NCI-H748 (cell line): ENCODE data around the gene PADI1.
A peak's percentile ranks its signal among the peaks of the same experiment; 100 is the strongest.

ENCODE experiments used
- DNase-seq: peaks from one replicate; lab custom pipeline; 2025; ENCODE audit not compliant: unreplicated experiment; lab: John Stamatoyannopoulos, UW

PADI1 gene

DNA sequence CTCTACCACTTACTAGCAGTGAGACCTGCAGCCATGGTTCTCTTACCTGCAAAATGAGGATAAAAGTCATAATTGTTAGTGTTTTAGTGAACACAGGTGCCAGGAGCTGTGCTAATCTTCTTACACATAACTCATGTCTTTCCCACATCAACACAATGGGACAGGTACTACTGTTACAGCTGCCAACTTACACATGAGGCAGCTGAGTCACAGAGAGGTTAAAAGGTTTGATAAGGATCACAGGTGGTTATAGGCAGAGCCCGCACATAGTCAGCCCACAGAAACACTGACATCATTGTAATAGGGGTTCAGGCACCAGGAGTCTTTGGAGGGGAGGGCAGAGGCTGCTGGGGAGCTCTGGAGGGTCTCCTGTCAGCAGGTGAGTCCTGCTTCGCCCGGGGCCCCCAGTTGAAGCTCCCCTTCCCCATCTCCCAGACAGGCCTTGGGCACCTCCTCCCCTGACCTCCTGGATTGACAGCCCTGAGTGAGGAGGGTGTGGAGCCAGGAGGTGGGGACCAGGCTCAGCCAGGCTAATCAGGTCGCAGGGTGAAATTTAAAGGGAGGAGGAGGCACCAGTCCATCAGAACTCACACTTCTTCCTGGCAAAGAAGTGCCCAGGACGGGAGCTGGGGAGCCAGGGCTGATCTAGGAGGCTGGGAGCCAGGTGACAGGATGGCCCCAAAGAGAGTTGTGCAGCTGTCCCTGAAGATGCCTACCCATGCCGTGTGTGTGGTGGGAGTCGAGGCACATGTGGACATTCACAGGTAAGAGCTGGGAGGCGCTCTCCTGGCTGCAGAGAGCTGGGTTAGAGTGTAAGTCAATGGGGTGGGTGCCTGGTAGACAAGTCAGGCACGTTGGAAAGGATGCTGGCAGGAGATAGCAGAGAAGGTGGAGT is at the start of gene PADI1:
TSS of gene PADI1 (plus strand) at position 583 of the 895 bp plus-strand sequence. CDS start at position 673, 90 bp downstream.
- DNase-seq: no peak

- no peak for DNase-seq
These were observed 49.5 kb upstream of the PADI1 start for GRCh38 chr1:17155257-17155920.

- DNase-seq: no peak
These were observed 48.8 kb upstream of the PADI1 start for GRCh38 chr1:17156108-17156507.

DNA sequence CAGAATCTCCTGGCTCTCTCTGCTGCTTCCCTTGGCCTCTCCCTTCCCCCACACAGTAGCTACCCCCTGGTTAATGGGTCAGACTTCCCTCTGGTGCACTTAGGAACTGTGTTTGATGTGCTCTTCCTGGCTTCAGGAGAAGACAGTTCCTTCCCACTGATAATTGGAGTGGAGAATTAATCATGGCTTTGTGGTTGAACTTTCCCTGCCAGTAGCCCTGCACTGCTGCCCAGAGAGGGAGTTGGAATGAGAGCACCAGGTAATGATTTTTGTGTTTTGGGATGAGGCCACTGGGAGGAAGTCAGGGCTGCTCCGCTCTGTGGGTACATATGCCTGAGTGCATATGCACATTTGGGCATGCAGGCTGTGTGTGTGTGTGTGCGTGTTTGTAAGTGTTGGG is 46.0 kb upstream of the PADI1 start:
- no peak for DNase-seq

GRCh38 chr1:17161137-17161740 is 43.7 kb upstream of the PADI1 start:
- no peak for DNase-seq

DNA sequence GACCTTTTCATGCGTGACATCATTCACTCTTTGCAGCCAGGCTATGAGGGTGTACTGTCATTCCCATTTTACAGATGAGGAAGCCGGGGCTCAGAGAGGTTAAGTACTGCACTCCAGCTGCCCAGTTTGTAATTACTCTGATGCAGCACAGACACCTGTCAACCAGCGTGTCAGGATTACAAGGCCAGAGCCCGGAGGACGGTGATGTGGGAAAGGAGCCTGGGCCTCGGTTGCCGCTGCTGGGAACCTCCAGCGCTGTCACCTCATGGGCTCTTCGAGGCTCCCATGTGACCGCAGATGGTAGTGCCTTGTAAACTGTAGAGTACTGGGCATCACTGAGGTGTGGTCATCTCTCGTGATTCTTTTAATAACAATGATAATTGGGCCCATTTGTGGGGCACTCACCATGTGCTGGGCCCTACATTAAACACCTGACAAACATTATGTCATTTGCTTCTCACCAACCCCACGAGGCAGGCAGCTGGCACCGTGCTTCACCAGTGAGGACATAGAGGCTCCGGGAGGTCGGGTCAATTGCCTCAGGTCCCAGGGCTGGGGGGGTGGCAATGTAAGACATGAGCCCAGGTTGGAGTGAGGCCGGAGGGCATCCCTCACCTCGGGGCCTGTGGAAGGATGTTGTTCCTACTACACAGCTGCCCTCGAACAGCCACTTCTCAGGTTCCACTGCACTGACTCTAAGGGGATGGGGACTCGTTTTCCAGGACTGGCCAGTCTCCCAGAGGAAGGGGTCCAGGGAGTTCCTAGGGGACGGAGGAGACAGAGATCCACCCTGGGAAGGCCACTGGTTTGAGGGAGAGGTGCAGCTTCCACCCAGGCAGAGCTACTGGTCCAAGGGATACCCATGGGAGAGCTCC is 42.8 kb upstream of the PADI1 start:
- DNase-seq: no peak

DNA sequence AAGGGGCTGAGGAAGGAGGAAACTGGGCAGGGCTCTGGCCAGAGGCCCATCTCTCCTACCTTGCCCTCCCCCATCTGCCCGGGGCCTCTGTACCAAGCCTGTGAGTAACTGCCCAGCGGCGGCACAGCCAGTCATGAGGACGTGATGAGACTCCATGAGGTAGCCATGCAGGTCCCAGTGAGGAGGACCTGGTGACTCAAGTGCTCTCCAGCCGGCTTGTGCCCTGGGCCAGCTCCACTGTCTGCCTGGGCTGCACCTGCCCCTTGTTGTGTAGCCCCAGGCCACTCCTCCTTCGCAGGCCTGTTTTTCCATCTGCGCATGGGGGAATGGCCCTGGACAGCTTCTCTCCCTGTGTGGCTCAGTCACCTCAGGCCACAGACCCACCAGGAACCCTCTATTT is 42.0 kb upstream of the PADI1 start:
- DNase-seq: no peak

DNA sequence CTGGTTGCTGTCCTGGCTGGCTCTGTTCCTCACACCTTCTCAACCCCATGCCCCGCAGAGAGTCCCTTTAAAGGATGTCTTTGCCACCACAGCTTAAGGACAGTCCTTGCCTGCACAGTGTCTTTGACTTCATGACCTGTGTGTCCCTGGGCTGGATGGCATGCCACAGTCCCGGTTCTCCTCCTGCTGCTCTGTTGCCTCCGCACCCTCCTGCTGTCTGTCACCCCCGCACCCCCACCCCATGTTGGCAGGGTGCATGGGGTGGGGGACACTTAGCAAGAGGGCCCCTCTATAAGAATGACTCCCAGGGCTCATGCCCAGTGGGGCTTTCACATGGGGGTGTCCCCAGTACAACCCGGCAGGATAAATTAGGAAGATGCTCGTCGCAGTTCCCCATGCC is 41.6 kb upstream of the PADI1 start:
- no peak for DNase-seq

GRCh38 chr1:17163789-17164666 is 40.9 kb upstream of the PADI1 start:
- no peak for DNase-seq

DNA sequence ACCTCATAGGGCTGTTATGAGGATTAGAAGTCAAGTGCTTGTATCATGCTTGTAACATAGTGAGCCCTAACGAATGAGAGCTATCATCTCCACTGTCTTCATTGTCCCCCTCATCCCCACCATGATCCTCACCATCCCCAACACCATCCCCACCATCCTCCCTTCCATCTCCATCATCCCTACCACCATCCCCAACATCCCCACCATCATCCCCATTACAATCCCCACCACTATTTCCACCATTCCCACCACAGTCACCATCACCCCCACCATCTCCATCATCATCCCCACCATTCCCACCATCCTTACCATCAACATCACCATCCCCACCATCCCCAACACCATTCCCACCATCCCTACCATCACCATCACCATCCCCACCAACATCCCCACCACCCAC is 39.1 kb upstream of the PADI1 start:
- DNase-seq: no peak

GRCh38 chr1:17167041-17167785 is 37.7 kb upstream of the PADI1 start:
- DNase-seq: no peak

DNA sequence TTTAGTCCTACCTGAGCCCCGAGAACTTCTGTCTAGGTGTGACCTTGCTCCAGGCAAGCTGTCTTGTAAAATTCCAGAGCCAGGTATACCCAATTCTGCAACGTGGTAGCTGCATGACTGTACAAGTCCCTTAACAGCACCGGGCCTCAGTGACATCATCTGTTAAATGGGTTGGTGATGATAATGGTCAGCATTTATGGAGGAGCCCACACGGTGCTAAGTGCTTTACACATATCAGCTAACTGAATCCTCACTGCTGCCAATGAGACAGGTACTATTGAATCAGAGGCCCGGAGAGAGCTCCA is 37.2 kb upstream of the PADI1 start:
- no peak for DNase-seq

GRCh38 chr1:17168091-17168876 is 36.6 kb upstream of the PADI1 start:
- DNase-seq: peak; percentile 69

DNA sequence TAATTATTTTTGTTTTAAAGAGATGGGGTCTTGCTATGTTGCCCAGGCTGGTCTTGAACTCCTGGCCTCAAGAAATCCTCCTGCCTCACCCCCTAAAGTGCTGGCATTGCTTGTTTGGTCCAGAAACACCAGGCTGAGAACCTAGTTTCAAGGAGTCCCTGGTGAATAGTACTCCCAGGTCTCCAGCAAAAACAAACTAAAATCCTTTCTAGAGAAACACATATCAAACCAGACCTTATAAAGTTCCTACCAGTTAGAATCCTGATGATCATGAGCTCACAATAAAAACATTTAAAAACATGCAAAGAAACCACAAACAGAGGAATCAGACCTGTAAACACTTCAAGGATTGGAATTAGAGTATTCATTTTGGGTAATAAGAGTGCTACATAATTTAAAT is 34.4 kb upstream of the PADI1 start:
- DNase-seq: no peak

- DNase-seq: no peak
These were observed 31.7 kb upstream of the PADI1 start for GRCh38 chr1:17173217-17173616.

- no peak for DNase-seq
These were observed 28.4 kb upstream of the PADI1 start for GRCh38 chr1:17176306-17177061.

DNA sequence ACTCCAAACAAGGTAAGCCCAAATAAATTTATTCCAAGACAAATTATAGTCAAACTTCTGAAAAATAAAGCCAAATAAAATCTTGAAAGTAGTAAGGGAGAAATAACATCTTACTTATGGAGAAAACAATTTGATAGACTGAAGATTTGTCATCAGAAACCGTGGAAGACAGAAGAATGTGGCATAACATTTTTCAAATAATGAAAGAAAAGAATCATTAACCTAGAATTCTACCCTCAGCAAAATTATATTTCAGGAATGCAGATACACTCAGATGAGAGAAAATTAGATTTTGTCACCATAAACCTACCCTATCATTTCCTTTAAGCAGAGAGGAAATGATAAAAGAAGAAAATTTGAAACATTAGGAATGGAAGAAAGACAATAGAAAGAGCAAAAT is 27.3 kb upstream of the PADI1 start:
- DNase-seq: no peak
